Heart left ventricle (tissue), 13 donors: ENCODE measurements around the gene TJP3.

Source experiments
- CTCF ChIP-seq, 12 donors: fragments of 200-600 bp; sonication (generic) in 4 of 12; IDR thresholded peaks; one replicate each; pipeline versions ENCODE4 v1.5.0 to v1.8.0; 2018 to 2022; ENCODE audit warnings: antibody characterized with exemption in 12 of 12, mild to moderate bottlenecking in 5 of 12
- POLR2A ChIP-seq, 2 donors: fragments of 450-650 bp; IDR thresholded peaks; one replicate each; pipeline ENCODE4 v1.6.1; 2017; ENCODE audit warnings: antibody characterized with exemption in 2 of 2, mild to moderate bottlenecking in 2 of 2, moderate library complexity in 2 of 2
- donor health status: ischemic (EF 13 %, LVEDD 7.1; RV severe dilation, severe dysfunction).
- donor health status: DM: no; HTN: yes; CAD: no.
- donor health status: DM: no; HTN: no; CAD: no.
- donor health status: ischemic (EF 25% LVEDD 6.9; RV normal size, moderate dysfunction).
- donor health status: ischemic (EF 25% LVEDD 5.7; RV mildly dilated, moderate dysfunction).
- donor health status: ischemic (EF 35%, LVEDD 5.7; RV mildly dilated, moderate dysfunction).
- donor health status: nonischemic (EF 11% LVEDD 7.7; RV severe dilation, severe dysfunction).
- donor health status: DM: yes; HTN: yes; CAD: no.
- donor health status: PGD.
- donor health status: ischemic (EF 29% LVEDD 5.4; RV normal size, mild dysfunction).
- donor health status: nonischemic (EF 23%, LVEDD 6.1; RV moderate dilation, normal function).

GRCh38 chr19:3775374-3775711 is 67.2 kb downstream of the TJP3 start:
- no peak for TF ChIP-seq CTCF (IDR thresholded peaks at IDR 0.05)
- TF ChIP-seq POLR2A (IDR thresholded peaks at IDR 0.05): no peak
